PC-9 (cell line): ENCODE results near the gene LEMD3.

Experiments
- CTCF ChIP-seq: fragments of 200-600 bp; sonication (generic); conservative IDR thresholded peaks from 2 replicates; pipeline ENCODE4 v1.6.1; 2017; ENCODE audit warnings: mixed run types, antibody characterized with exemption, mild to moderate bottlenecking, moderate library complexity
- EZH2 ChIP-seq: fragments of 200-600 bp; sonication (generic); IDR thresholded peaks from 2 replicates; pipeline ENCODE4 v1.8.0; 2017; ENCODE audit warnings: antibody characterized with exemption, low read depth

- no peak for TF ChIP-seq CTCF
- TF ChIP-seq EZH2, result no peak
Observed at GRCh38 chr12:65139389-65139788, 30.0 kb upstream of the LEMD3 start.
